H1 (cell line): ENCODE measurements around the gene SLAMF1. TPM values are rescaled to one million over a fixed set of nuclear protein-coding genes. Genes with fewer than 3 reads are reported as not detected.

Source experiments
- CTCF ChIA-PET: fragments of 300-600 bp; sonication (Branson Sonifier 250); formaldehyde crosslinking; loops from one replicate; lab custom pipeline; 2021; ENCODE audit not compliant: partially characterized antibody; lab: Charles Lee
- POLR2A ChIA-PET: fragments of 300-600 bp; sonication (Branson Sonifier 250); formaldehyde crosslinking; loops from one replicate; lab custom pipeline; 2021; ENCODE audit warnings: inconsistent platforms; ENCODE audit not compliant: partially characterized antibody; lab: Charles Lee
- DNase-seq, 2 experiments: peaks; one replicate each; pipeline versions ENCODE4 v3.0.0 to v3.0.0-alpha.2; 2010 to 2022; ENCODE audit warnings: low spot score in 2 of 2, low read depth in 1 of 2, mixed read lengths in 1 of 2
- FAIRE-seq: peaks from 2 replicates; lab custom pipeline; 2011; peaks lifted over from hg19 to GRCh38; lab: Jason Lieb, UNC
- H2AFZ ChIP-seq: 2 replicates; pipeline ENCODE4 v1.8.1; 2012; ENCODE audit warnings: low read length, inconsistent platforms
- H2AK5ac ChIP-seq: 2 replicates; pipeline ENCODE4 v1.6.1; 2013; ENCODE audit warnings: low read depth, low read length
- H2BK120ac ChIP-seq: replicated peaks from 2 replicates; pipeline ENCODE3; 2013; ENCODE audit warnings: low read depth, low read length, inconsistent platforms
- H2BK12ac ChIP-seq: 2 replicates; pipeline ENCODE4 v1.6.1; 2013; ENCODE audit warnings: low read depth, low read length
- H2BK15ac ChIP-seq: 2 replicates; pipeline ENCODE4 v1.6.1; 2013; ENCODE audit warnings: low read length
- H2BK20ac ChIP-seq: 2 replicates; pipeline ENCODE4 v1.6.1; 2013; ENCODE audit warnings: low read length
- H2BK5ac ChIP-seq: 2 replicates; pipeline ENCODE4 v1.6.1; 2013; ENCODE audit warnings: low read depth, low read length
- H3K14ac ChIP-seq: 2 replicates; pipeline ENCODE4 v1.6.1; 2013; ENCODE audit warnings: inconsistent platforms; ENCODE audit not compliant: insufficient read length
- H3K18ac ChIP-seq: 2 replicates; pipeline ENCODE4 v1.6.1; 2013; ENCODE audit warnings: low read length; ENCODE audit errors: extremely low read depth
- H3K23ac ChIP-seq: 2 replicates; pipeline ENCODE4 v1.6.1; 2013; ENCODE audit warnings: inconsistent platforms; ENCODE audit not compliant: insufficient read length
- H3K23me2 ChIP-seq: 2 replicates; pipeline ENCODE4 v1.6.1; 2013; ENCODE audit warnings: low read depth, low read length
- H3K27ac ChIP-seq: 2 replicates; pipeline ENCODE4 v1.6.1; 2011; ENCODE audit warnings: low read depth, low read length, inconsistent platforms
- H3K27me3 ChIP-seq, 4 experiments: replicated peaks in 1 of 4; 1 replicate in 1 of 4; 2 replicates in 3 of 4; pipeline versions ENCODE4 v1.6.1 to v1.8.1; 2011 to 2013; ENCODE audit warnings: low read length in 3 of 4, mild to moderate bottlenecking in 3 of 4, inconsistent platforms in 2 of 4, mixed read lengths in 2 of 4, moderate library complexity in 1 of 4; ENCODE audit not compliant: control insufficient read depth in 3 of 4, insufficient read depth in 3 of 4; ENCODE audit errors: extremely low read depth in 1 of 4
- H3K36me3 ChIP-seq, 4 experiments: 2 replicates each; pipeline versions ENCODE4 v1.6.1 to v1.8.1; 2011 to 2013; ENCODE audit warnings: mild to moderate bottlenecking in 4 of 4, low read length in 3 of 4, moderate library complexity in 2 of 4, control low read depth in 1 of 4, inconsistent platforms in 1 of 4; ENCODE audit not compliant: insufficient read depth in 4 of 4, control insufficient read depth in 2 of 4
- H3K4ac ChIP-seq: replicated peaks from 2 replicates; pipeline ENCODE3; 2013; ENCODE audit warnings: low read length, low read depth, mixed read lengths, inconsistent platforms; ENCODE audit not compliant: insufficient read length
- H3K4me1 ChIP-seq, 4 experiments: replicated peaks in 1 of 4; 1 replicate in 1 of 4; 2 replicates in 3 of 4; pipeline versions ENCODE4 v1.6.1 to v1.8.1; 2011 to 2013; ENCODE audit warnings: low read length in 3 of 4, inconsistent platforms in 2 of 4, mixed read lengths in 1 of 4; ENCODE audit not compliant: insufficient read depth in 4 of 4, control insufficient read depth in 3 of 4
- H3K4me2 ChIP-seq, 2 experiments: 2 replicates each; pipeline versions ENCODE4 v1.6.1 to v1.8.1; 2011 to 2013; ENCODE audit warnings: low read depth in 2 of 2, low read length in 2 of 2, control low read depth in 1 of 2, inconsistent platforms in 1 of 2, mild to moderate bottlenecking in 1 of 2; ENCODE audit not compliant: insufficient read depth in 1 of 2
- H3K4me3 ChIP-seq, 4 experiments: fragments of 200-600, 300-600 bp in 1 of 4; sonication (generic), shearing (Covaris generic), sonication (Bioruptor Twin) in 1 of 4; 2 replicates each; pipeline versions ENCODE4 v1.5.1 to v1.8.1; 2011 to 2016; ENCODE audit warnings: low read length in 4 of 4, low read depth in 3 of 4, control low read depth in 2 of 4, inconsistent platforms in 2 of 4, mild to moderate bottlenecking in 2 of 4, mixed read lengths in 1 of 4, moderate library complexity in 1 of 4; ENCODE audit not compliant: insufficient read depth in 2 of 4; ENCODE audit errors: extremely low read depth in 1 of 4
- H3K56ac ChIP-seq: replicated peaks from 2 replicates; pipeline ENCODE3; 2013; ENCODE audit warnings: low read depth, mild to moderate bottlenecking, mixed read lengths, low read length, inconsistent platforms; ENCODE audit not compliant: insufficient read length
- H3K79me1 ChIP-seq: 2 replicates; pipeline ENCODE4 v1.6.1; 2013; ENCODE audit warnings: low read depth, low read length, control low read depth
- H3K79me2 ChIP-seq, 2 experiments: 2 replicates each; pipeline versions ENCODE4 v1.6.1 to v1.8.1; 2012 to 2013; ENCODE audit warnings: low read length in 2 of 2, mild to moderate bottlenecking in 2 of 2, inconsistent platforms in 1 of 2; ENCODE audit not compliant: insufficient read depth in 2 of 2, control insufficient read depth in 1 of 2
- H3K9ac ChIP-seq, 4 experiments: replicated peaks in 1 of 4; 1 replicate in 1 of 4; 2 replicates in 3 of 4; pipeline versions ENCODE4 v1.6.1 to v1.8.1; 2011 to 2013; ENCODE audit warnings: low read depth in 3 of 4, low read length in 3 of 4, control low read depth in 2 of 4, mild to moderate bottlenecking in 2 of 4, moderate library complexity in 2 of 4, inconsistent platforms in 1 of 4; ENCODE audit errors: extremely low read depth in 1 of 4
- H3K9me3 ChIP-seq, 2 experiments: 2 replicates each; pipeline versions ENCODE4 v1.6.1 to v1.8.1; 2012 to 2013; ENCODE audit warnings: mild to moderate bottlenecking in 2 of 2, moderate library complexity in 2 of 2, control low read depth in 1 of 2, inconsistent platforms in 1 of 2, low read depth in 1 of 2, low read length in 1 of 2, mixed read lengths in 1 of 2; ENCODE audit not compliant: insufficient read depth in 2 of 2
- H4K20me1 ChIP-seq, 2 experiments: replicated peaks in 1 of 2; 2 replicates each; pipeline versions ENCODE3 to v1.8.1; 2011 to 2013; ENCODE audit warnings: inconsistent platforms in 2 of 2, low read length in 2 of 2, mild to moderate bottlenecking in 1 of 2; ENCODE audit not compliant: insufficient read depth in 2 of 2, control insufficient read depth in 1 of 2
- H4K5ac ChIP-seq: 2 replicates; pipeline ENCODE4 v1.6.1; 2013; ENCODE audit warnings: low read length, low read depth, mixed read lengths, inconsistent platforms; ENCODE audit not compliant: insufficient read length
- H4K8ac ChIP-seq: 2 replicates; pipeline ENCODE4 v1.8.0; 2013; ENCODE audit warnings: mild to moderate bottlenecking, moderate library complexity, low read length, inconsistent platforms; ENCODE audit not compliant: insufficient read depth; ENCODE audit errors: extremely low read depth
- H4K91ac ChIP-seq: replicated peaks from 2 replicates; pipeline ENCODE3; 2013; ENCODE audit warnings: low read length, mixed read lengths, inconsistent platforms; ENCODE audit not compliant: insufficient read length
- BRCA1 ChIP-seq: IDR thresholded peaks from 2 replicates; pipeline ENCODE4 v1.6.1; 2012; ENCODE audit warnings: low read depth, low read length, improper control_type of control experiment
- FOSL1 ChIP-seq: IDR thresholded peaks from 2 replicates; pipeline ENCODE4 v1.6.1; 2011; ENCODE audit warnings: mild to moderate bottlenecking, low read depth, low read length, moderate library complexity; ENCODE audit not compliant: insufficient read depth
- MAFK ChIP-seq: IDR thresholded peaks from 2 replicates; pipeline ENCODE4 v1.6.1; 2012; ENCODE audit warnings: low read depth, mild to moderate bottlenecking, improper control_type of control experiment, low read length
- RAD21 ChIP-seq, 2 experiments: IDR thresholded peaks in 1 of 2; conservative IDR thresholded peaks in 1 of 2; 2 replicates each; pipeline ENCODE4 v1.6.1; 2011; ENCODE audit warnings: low read depth in 2 of 2, low read length in 2 of 2, improper control_type of control experiment in 1 of 2, inconsistent platforms in 1 of 2, mild to moderate bottlenecking in 1 of 2, moderate library complexity in 1 of 2
- RNF2 ChIP-seq: fragments of 200-900, 300-1000 bp; sonication (generic); IDR thresholded peaks from 2 replicates; pipeline ENCODE4 v1.7.1; 2016; ENCODE audit warnings: borderline replicate concordance, low read depth, mild to moderate bottlenecking, antibody characterized with exemption, low read length; ENCODE audit not compliant: poor library complexity, severe bottlenecking; ENCODE audit errors: missing control alignments
- SP2 ChIP-seq: IDR thresholded peaks from 2 replicates; pipeline ENCODE4 v1.6.1; 2012; ENCODE audit warnings: mild to moderate bottlenecking, low read length, inconsistent platforms
- SP4 ChIP-seq: IDR thresholded peaks from 2 replicates; pipeline ENCODE4 v1.6.1; 2012; ENCODE audit warnings: low read length, inconsistent platforms
- SUZ12 ChIP-seq: fragments of 200-600 bp; sonication (generic); IDR thresholded peaks from 2 replicates; pipeline ENCODE4 v1.6.1; 2012; ENCODE audit warnings: mild to moderate bottlenecking, inconsistent platforms, low read length, moderate library complexity, mixed read lengths
- WGBS, 2 experiments: shearing (Covaris generic) in 1 of 2; methylation state at CpG; one replicate each; pipeline versions ENCODE4 v1.1.6 to v1.1.7; 2013 to 2015; ENCODE audit warnings: low lambda C conversion rate in 2 of 2, mixed read lengths in 2 of 2, inconsistent platforms in 1 of 2, low coverage in 1 of 2, missing lambda C conversion rate in 1 of 2; ENCODE audit not compliant: insufficient replicate concordance in 2 of 2, insufficient coverage in 1 of 2, insufficient read length in 1 of 2; ENCODE audit errors: extremely low coverage in 1 of 2, missing lambda C conversion rate in 1 of 2; 5-methylcytosine and 5-hydroxymethylcytosine counted together
- polyA plus RNA-seq, 7 experiments: library from polyadenylated mRNA; depleted of rRNA in 3 of 7; stranded (reverse) in 5 of 7; unstranded in 2 of 7; fragments of >200 nt in 5 of 7; fragments of 200-250 nt in 2 of 7; gene quantifications; 1 replicate in 5 of 7; 2 replicates in 1 of 7; 4 replicates in 1 of 7; pipeline versions ENCODE4 v1.2.1 to v1.2.3, GENCODE V29; 2011 to 2013; ENCODE audit warnings: missing spikeins in 2 of 7, mixed read lengths in 2 of 7
- total RNA-seq: library from RNA; stranded (reverse); fragmentation: NEBNext Ultra II Directional; extraction: Animal tissue kit (Norgen Biotek cat#: 25700); gene quantifications from 2 replicates; pipeline ENCODE4 v1.2.1, GENCODE V29; 2021

Gene SLAMF1
- total and polyA plus RNA-seq, 2 of the 8 experiments (the other 6 are each of a cell fraction or from before 2014, with no cell fraction given): not detected

DNA sequence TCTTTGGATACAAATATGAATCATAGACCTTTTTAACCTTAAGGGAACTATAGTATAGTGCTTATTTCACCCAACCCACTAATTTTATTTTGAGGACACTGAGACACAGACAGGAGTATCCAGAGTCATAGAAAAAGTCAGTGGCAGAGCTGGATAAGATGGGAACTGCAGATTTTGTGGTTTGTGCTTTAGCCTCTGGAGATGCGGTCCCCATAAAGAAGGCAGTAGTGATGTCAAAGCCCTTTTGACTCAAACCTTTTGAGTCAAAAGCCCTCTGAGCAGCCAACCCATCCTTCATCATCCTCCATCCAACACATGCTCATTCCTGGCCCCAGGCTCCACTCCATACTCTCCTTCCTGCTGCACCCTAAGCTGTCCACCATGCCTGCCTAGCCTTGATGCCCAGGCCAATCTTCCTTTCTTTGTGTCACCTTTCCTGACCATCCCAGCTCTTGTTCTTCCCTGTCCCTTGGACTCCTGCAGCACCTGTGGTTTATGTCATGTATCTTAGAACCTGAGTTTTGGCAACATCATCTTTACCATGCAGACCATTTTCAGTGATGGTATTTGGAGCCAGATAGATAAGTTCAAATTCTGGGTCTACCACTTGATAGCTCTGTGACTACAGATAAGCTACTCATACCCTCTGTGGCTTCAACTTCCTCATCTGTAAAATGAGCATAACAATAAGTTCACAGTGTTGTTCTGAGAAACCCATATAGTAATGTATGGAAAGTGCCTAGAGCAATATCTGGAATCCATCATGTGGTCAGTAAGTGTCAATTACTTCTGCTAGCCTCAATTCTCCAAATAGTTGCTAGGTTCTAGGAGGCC is 20.1 kb downstream of the SLAMF1 start:
- Histone ChIP-seq H3K23ac (no peak overlapping the region), H2BK20ac (no peak overlapping the region), H2BK15ac (no peak overlapping the region), H3K23me2 (no peaks in the 10 kb centered on the region), H4K20me1 (no peaks in the 10 kb centered on the region), H3K36me3 (no peaks in the 10 kb centered on the region), H2AK5ac (no peak overlapping the region), H2BK120ac (no peak overlapping the region), H2BK5ac (no peak overlapping the region), H3K4ac (no peak overlapping the region), H2AFZ (no peak overlapping the region), H3K4me3 (no peak overlapping the region), H3K9ac (no peak overlapping the region), H3K9me3 (no peaks in the 10 kb centered on the region), H3K14ac (no peak overlapping the region), H3K56ac (no peak overlapping the region), H3K4me1 (no peaks in the 10 kb centered on the region), H3K18ac (no peak overlapping the region), H3K79me2 (no peaks in the 10 kb centered on the region), H3K27ac (no peak overlapping the region), H4K5ac (no peak overlapping the region), H3K4me2 (no peak overlapping the region), H2BK12ac (no peak overlapping the region), H4K91ac (no peak overlapping the region), H3K79me1 (no peaks in the 10 kb centered on the region), H3K27me3 (no peaks in the 10 kb centered on the region), H4K8ac (no peak overlapping the region)
- WGBS, 2 experiments: 93% methylated on average over 1 of the region's 1 CpG; no CpG with 5 or more reads in 1 of the 2 experiments
- DNase-seq (no peak), FAIRE-seq (no peak)
- POLR2A ChIA-PET: no interaction called here
- CTCF ChIA-PET: interaction anchor here (0.6 to 1.8 kb wide), 5 partner anchors 8 to 400 kb away, joined by 3 to 6 read pairs (median 5); no protein-coding TSS in a partner anchor
- TF ChIP-seq MAFK (no peak), RNF2 (no peak), SP4 (no peak), FOSL1 (no peak), SP2 (no peak), SUZ12 (no peak), RAD21 (IDR thresholded peaks at IDR 0.05 in 1 of 2, conservative IDR thresholded peaks at IDR 0.05 in 1 of 2; ENCODE audit: low read depth in 2 of 2, low read length in 2 of 2) (no peak), BRCA1 (no peak)
